CD14-positive monocyte (primary cell): ENCODE measurements around the gene TMEM50A. TPM values are rescaled to one million over a fixed set of nuclear protein-coding genes. Genes with fewer than 3 reads are reported as not detected.
"Not testable (repeated sequence)": the region's sequence is repeated elsewhere in the genome, so short reads cannot be mapped to it uniquely, and the experiment has no call there.

Experiments
- DNase-seq, 3 donors: peaks; one replicate each; pipeline ENCODE4 v3.0.0-alpha.2; 2011 to 2022
- H2AFZ ChIP-seq: 2 replicates; pipeline ENCODE4 v1.6.0; 2012; ENCODE audit warnings: mild to moderate bottlenecking, low read depth, low read length, inconsistent platforms; ENCODE audit not compliant: insufficient read depth, poor library complexity, severe bottlenecking
- H3K27ac ChIP-seq, 2 donors: 1 replicate in 1 of 2; 2 replicates in 1 of 2; pipeline ENCODE4 v1.5.1; 2012 to 2013; ENCODE audit warnings: low read length in 2 of 2, control low read depth in 1 of 2, inconsistent platforms in 1 of 2, low read depth in 1 of 2, mild to moderate bottlenecking in 1 of 2
- H3K27me3 ChIP-seq, 2 donors: one replicate each; pipeline versions ENCODE4 v1.6.0 to v1.6.1; 2011 to 2013; ENCODE audit warnings: low read length in 2 of 2; ENCODE audit not compliant: control insufficient read depth in 2 of 2, insufficient read depth in 2 of 2
- H3K36me3 ChIP-seq, 2 donors: replicated peaks in 1 of 2; 1 replicate in 1 of 2; 2 replicates in 1 of 2; pipeline versions ENCODE4 v1.5.1 to v1.6.1; 2012 to 2013; ENCODE audit warnings: low read length in 2 of 2, control low read depth in 1 of 2, inconsistent platforms in 1 of 2, mild to moderate bottlenecking in 1 of 2; ENCODE audit not compliant: insufficient read depth in 2 of 2, control insufficient read depth in 1 of 2
- H3K4me1 ChIP-seq, 2 donors: 1 replicate in 1 of 2; 2 replicates in 1 of 2; pipeline versions ENCODE4 v1.5.1 to v1.6.1; 2012 to 2013; ENCODE audit warnings: low read length in 2 of 2, control low read depth in 1 of 2, inconsistent platforms in 1 of 2, mild to moderate bottlenecking in 1 of 2, moderate library complexity in 1 of 2; ENCODE audit not compliant: insufficient read depth in 2 of 2, control insufficient read depth in 1 of 2
- H3K4me2 ChIP-seq: replicated peaks from 2 replicates; pipeline ENCODE3; 2012; ENCODE audit warnings: low read length, moderate library complexity, mild to moderate bottlenecking; ENCODE audit not compliant: poor library complexity, severe bottlenecking; ENCODE audit errors: extremely low read depth
- H3K4me3 ChIP-seq, 3 experiments: fragments of 200-600 bp in 1 of 3; sonication (generic) in 1 of 3; replicated peaks in 1 of 3; 1 replicate in 2 of 3; 2 replicates in 1 of 3; pipeline ENCODE4 v1.5.1; 2011 to 2013; ENCODE audit warnings: low read length in 3 of 3, mild to moderate bottlenecking in 3 of 3, control low read depth in 2 of 3, low read depth in 2 of 3, inconsistent platforms in 1 of 3, moderate library complexity in 1 of 3
- H3K79me2 ChIP-seq: 2 replicates; pipeline ENCODE4 v1.6.0; 2012; ENCODE audit warnings: mild to moderate bottlenecking, control low read depth, inconsistent platforms, low read length, moderate library complexity; ENCODE audit not compliant: insufficient read depth
- H3K9ac ChIP-seq: 2 replicates; pipeline ENCODE4 v1.6.0; 2017; ENCODE audit warnings: low read length, mild to moderate bottlenecking; ENCODE audit not compliant: insufficient read depth, poor library complexity, severe bottlenecking
- H3K9me3 ChIP-seq, 2 donors: replicated peaks in 1 of 2; 1 replicate in 1 of 2; 2 replicates in 1 of 2; pipeline versions ENCODE4 v1.5.1 to v1.6.1; 2012 to 2013; ENCODE audit warnings: low read length in 2 of 2, control low read depth in 1 of 2; ENCODE audit not compliant: control insufficient read depth in 1 of 2, insufficient read depth in 1 of 2
- H4K20me1 ChIP-seq: 2 replicates; pipeline ENCODE4 v1.6.0; 2012; ENCODE audit warnings: mild to moderate bottlenecking, low read length, control low read depth, moderate library complexity; ENCODE audit not compliant: insufficient read depth
- H3K27ac Mint-ChIP-seq, 7 donors: one replicate each; pipeline ENCODE4 v1.8.0; 2020; ENCODE audit warnings: mild to moderate bottlenecking in 7 of 7, mixed read lengths in 7 of 7, moderate library complexity in 6 of 7, inconsistent platforms in 2 of 7
- H3K27me3 Mint-ChIP-seq, 3 donors: one replicate each; pipeline ENCODE4 v1.8.0; 2021 to 2022; ENCODE audit warnings: low read depth in 3 of 3, mild to moderate bottlenecking in 3 of 3, mixed read lengths in 3 of 3, moderate library complexity in 3 of 3, inconsistent platforms in 1 of 3
- H3K36me3 Mint-ChIP-seq, 2 donors: one replicate each; pipeline ENCODE4 v1.8.0; 2020; ENCODE audit warnings: mixed read lengths in 2 of 2, inconsistent platforms in 1 of 2, mild to moderate bottlenecking in 1 of 2
- H3K4me1 Mint-ChIP-seq: one replicate; pipeline ENCODE4 v1.8.0; 2020; ENCODE audit warnings: mild to moderate bottlenecking, mixed read lengths
- H3K4me3 Mint-ChIP-seq, 2 donors: one replicate each; pipeline ENCODE4 v1.8.0; 2020; ENCODE audit warnings: mild to moderate bottlenecking in 2 of 2, mixed read lengths in 2 of 2, moderate library complexity in 1 of 2
- H3K9me3 Mint-ChIP-seq, 7 donors: one replicate each; pipeline ENCODE4 v1.8.0; 2020 to 2022; ENCODE audit warnings: mixed read lengths in 7 of 7, mild to moderate bottlenecking in 6 of 7, moderate library complexity in 6 of 7, inconsistent platforms in 2 of 7
- WGBS: methylation state at CpG from one replicate; pipeline ENCODE4 v1.1.5; 2013; ENCODE audit warnings: missing lambda C conversion rate; ENCODE audit not compliant: insufficient coverage; 5-methylcytosine and 5-hydroxymethylcytosine counted together
- intact Hi-C, 2 donors: fragments of 100-400 bp; cut with micrococcal nuclease; formaldehyde crosslinking; loops; one replicate each; pipeline versions ENCODE4 v1.15.0 to v1.15.1; 2023
- polyA plus RNA-seq, 3 donors: library from polyadenylated mRNA; depleted of rRNA in 1 of 3; unstranded in 2 of 3; stranded (reverse) in 1 of 3; fragments of 300-500 nt in 2 of 3; fragments of >200 nt in 1 of 3; fragmentation: Illumina TruSeq in 2 of 3; gene quantifications; 1 replicate in 2 of 3; 2 replicates in 1 of 3; pipeline ENCODE4 v1.2.3, GENCODE V29; 2012 to 2021
- TF ChIP-seq, protein P1 (sequence below): fragments of 200-600 bp; IDR thresholded peaks from one replicate; pipeline ENCODE4 v1.8.0; 2022; ENCODE audit warnings: antibody characterized with exemption, mild to moderate bottlenecking

Gene TMEM50A
- polyA plus RNA-seq, 3 donors = 61.1 to 305 (median 277) TPM

DNA sequence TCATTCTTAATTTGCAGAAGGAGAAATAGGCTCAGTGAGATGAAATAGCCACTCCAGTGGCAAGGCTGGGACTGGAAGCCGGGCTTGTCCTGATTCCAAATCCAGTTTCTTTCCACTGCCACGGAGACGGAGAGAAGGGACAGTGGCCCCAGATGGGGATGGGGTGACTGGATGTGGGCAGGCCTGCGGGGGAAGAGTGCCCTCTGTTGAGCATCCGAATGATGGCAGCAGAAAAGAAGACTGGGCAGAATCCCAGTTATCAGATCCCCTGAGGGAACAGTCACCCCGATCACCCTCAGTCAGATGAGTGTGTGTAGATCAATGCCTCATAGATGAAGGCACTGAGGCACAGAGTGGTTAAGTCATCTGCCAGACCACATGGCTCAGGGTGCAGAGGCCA lies 48.1 kb upstream of the TMEM50A start:
- not testable (repeated sequence) for H3K4me2 ChIP-seq, H3K27me3 Mint-ChIP-seq, DNase-seq, H3K9me3 ChIP-seq, H3K36me3 ChIP-seq, H3K4me3 ChIP-seq, H3K36me3 Mint-ChIP-seq, H3K4me1 ChIP-seq, H3K9me3 Mint-ChIP-seq, H3K27ac ChIP-seq, H3K4me3 Mint-ChIP-seq, H3K9ac ChIP-seq, H3K4me1 Mint-ChIP-seq, H2AFZ ChIP-seq, H3K79me2 ChIP-seq, H4K20me1 ChIP-seq, H3K27me3 ChIP-seq
- no CpG with 5 or more reads among the region's 6 CpGs for WGBS
- peak overlapping the region in 1 of 7 donors; percentile 25 for H3K27ac Mint-ChIP-seq
- intact Hi-C loops = loop anchor here in 1 of 2 donors (10.0 kb wide), 1 partner anchor 55 kb away; no protein-coding TSS in a partner anchor
- TF ChIP-seq, protein P1, sequence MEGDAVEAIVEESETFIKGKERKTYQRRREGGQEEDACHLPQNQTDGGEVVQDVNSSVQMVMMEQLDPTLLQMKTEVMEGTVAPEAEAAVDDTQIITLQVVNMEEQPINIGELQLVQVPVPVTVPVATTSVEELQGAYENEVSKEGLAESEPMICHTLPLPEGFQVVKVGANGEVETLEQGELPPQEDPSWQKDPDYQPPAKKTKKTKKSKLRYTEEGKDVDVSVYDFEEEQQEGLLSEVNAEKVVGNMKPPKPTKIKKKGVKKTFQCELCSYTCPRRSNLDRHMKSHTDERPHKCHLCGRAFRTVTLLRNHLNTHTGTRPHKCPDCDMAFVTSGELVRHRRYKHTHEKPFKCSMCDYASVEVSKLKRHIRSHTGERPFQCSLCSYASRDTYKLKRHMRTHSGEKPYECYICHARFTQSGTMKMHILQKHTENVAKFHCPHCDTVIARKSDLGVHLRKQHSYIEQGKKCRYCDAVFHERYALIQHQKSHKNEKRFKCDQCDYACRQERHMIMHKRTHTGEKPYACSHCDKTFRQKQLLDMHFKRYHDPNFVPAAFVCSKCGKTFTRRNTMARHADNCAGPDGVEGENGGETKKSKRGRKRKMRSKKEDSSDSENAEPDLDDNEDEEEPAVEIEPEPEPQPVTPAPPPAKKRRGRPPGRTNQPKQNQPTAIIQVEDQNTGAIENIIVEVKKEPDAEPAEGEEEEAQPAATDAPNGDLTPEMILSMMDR = peak; percentile 44

DNA sequence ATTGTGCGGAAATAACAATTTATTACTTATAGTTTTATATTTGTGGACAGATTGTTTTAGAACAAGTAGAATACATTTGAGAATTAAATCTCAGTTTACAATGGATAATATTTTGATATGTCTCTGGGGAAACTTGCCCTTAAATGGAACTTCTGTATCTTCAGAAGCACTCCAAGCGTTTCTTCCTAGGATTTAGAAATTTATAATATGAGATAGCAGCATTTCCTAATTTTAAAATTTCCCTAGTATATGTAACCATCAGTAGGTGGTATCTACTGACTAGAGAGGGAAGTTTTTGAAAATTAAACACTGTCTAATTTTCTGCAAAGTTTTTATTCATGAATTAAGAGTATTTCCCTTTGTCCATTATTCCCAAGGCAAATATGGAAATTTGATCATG lies 44.7 kb upstream of the TMEM50A start:
- not testable (repeated sequence) for H3K79me2 ChIP-seq, DNase-seq, H3K27ac Mint-ChIP-seq, H3K36me3 ChIP-seq, H2AFZ ChIP-seq, H3K36me3 Mint-ChIP-seq, H4K20me1 ChIP-seq, H3K27me3 ChIP-seq, H3K4me2 ChIP-seq, H3K27me3 Mint-ChIP-seq, H3K9ac ChIP-seq, H3K4me3 ChIP-seq, H3K9me3 ChIP-seq, H3K27ac ChIP-seq, H3K4me3 Mint-ChIP-seq, H3K4me1 ChIP-seq, H3K9me3 Mint-ChIP-seq
- WGBS = no CpG with 5 or more reads among the region's 2 CpGs
- peaks cover 14% of the 10 kb centered on the region for H3K4me1 Mint-ChIP-seq
- intact Hi-C loops = loop anchor here in 1 of 2 donors (10.0 kb wide), 1 partner anchor 51 kb away; no protein-coding TSS in a partner anchor

DNA sequence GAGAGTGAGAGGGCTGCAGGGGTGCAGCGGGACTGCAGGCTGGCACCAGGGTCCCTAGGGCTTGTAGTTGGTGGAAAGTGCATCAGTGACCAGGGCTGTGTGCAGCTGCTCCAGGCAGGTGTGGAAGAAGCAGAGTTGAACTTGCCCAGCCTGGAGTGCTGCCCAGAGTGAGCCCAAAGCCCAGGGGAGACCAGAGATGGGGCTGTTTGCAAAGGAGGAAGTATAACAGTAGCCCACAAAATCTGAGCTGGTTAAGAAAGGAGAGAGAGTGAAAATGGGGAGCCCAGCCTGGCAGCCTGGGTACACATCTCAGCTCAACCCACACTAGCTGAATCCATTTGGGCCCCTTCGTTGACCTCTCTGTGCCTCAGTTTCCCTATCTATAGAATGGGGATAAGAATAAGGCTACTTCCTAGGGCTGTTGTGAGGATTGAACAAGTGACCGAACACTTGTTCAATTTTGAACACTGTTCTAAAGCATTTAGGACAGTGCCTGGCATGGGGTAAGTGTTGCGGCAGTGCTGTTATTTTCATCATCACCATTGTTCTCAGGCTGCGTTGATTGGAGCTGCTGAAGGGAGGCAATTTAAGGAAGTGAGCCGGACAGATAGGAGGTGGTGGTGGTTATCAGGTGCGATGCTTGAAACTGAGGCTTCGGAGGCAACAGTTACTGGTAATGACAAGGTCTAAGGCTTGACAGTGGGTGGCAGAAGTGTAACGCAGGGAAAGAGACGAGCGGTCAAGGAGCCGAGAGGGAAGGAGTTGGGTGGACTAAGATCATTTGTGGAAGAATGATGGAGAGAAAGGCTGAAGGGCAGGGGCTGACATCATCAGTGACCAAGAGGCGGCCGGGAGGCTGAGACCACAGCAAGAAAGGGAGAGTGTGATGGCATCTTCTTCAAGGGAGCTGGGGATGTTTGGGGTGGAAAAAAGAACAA lies 43.0 kb upstream of the TMEM50A start:
- Mint-ChIP-seq H3K27ac (peak overlapping the region in 3 of 7 donors; percentile 27 to 83 (median 66)), H3K4me1 (peaks cover 10% of the 10 kb centered on the region), H3K4me3 (peak overlapping the region in 1 of 2 donors; percentile 36)
- not testable (repeated sequence) for H3K36me3 ChIP-seq, H3K36me3 Mint-ChIP-seq, H3K27me3 Mint-ChIP-seq, H2AFZ ChIP-seq, H3K4me2 ChIP-seq, H4K20me1 ChIP-seq, H3K9me3 Mint-ChIP-seq, DNase-seq, H3K4me1 ChIP-seq, H3K9me3 ChIP-seq, H3K27ac ChIP-seq, H3K9ac ChIP-seq, H3K79me2 ChIP-seq, H3K27me3 ChIP-seq, H3K4me3 ChIP-seq
- WGBS = 92% methylated on average over 2 of the region's 14 CpGs
- intact Hi-C loops = loop anchor here in 1 of 2 donors (10.0 kb wide), 1 partner anchor 50 kb away; no protein-coding TSS in a partner anchor

DNA sequence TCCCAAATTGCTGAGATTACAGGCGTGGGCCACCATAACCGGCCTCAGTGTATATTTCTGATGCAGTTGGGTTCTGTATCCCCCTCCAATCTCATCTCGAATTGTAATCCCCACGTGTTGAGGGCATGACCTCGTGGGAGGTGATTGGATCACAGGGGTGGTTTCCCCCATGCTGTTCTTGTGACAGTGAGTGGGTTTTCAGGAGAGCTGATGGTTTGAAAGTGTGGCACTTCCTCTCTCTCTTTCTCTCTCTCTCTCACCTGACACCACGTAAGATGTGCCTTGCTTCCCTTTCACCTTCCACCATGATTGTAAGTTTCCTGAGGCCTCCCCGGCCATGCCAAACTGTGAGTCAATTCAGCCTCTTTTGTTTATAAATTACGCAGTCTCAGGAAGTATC lies 41.6 kb upstream of the TMEM50A start:
- WGBS = no CpG with 5 or more reads among the region's 8 CpGs
- not testable (repeated sequence) for H3K4me3 Mint-ChIP-seq, H3K36me3 ChIP-seq, H2AFZ ChIP-seq, H3K4me2 ChIP-seq, H4K20me1 ChIP-seq, H3K36me3 Mint-ChIP-seq, H3K27me3 ChIP-seq, H3K27ac ChIP-seq, H3K9me3 ChIP-seq, H3K79me2 ChIP-seq, H3K27me3 Mint-ChIP-seq, H3K4me1 ChIP-seq, H3K9me3 Mint-ChIP-seq, H3K4me3 ChIP-seq, DNase-seq, H3K9ac ChIP-seq
- intact Hi-C loops = loop anchor here in 1 of 2 donors (10.0 kb wide), 1 partner anchor 48 kb away; no protein-coding TSS in a partner anchor
- peaks cover 10% of the 10 kb centered on the region for H3K4me1 Mint-ChIP-seq
- peak overlapping the region in 2 of 7 donors; percentile 28 to 30 for H3K27ac Mint-ChIP-seq
